ENCODE results near the gene PRKD2. TPM values are rescaled to one million over a fixed set of nuclear protein-coding genes. Genes with fewer than 3 reads are reported as not detected.

Gene PRKD2
- total RNA-seq, 1 experiment from 2014 or later = 45.1 TPM

GRCh38 chr19:46759206-46759605 is 42.3 kb upstream of the PRKD2 start:
- no peaks in the 10 kb centered on the region for H3K36me3 ChIP-seq (ENCODE audit: insufficient read depth, low read length, poor library complexity, severe bottlenecking)
- ChIA-PET POLR2A (ENCODE audit: low non-redundant PET) (no interaction called here), CTCF (no interaction called here)
- H3K9me3 ChIP-seq (ENCODE audit: low read depth, low read length, poor library complexity, severe bottlenecking) = no peaks in the 10 kb centered on the region
- no peak overlapping the region for H3K27ac ChIP-seq (ENCODE audit: low read depth, low read length, poor library complexity, severe bottlenecking)
- H3K27me3 ChIP-seq (replicated peaks; ENCODE audit: insufficient read depth, low read depth, low read length, poor library complexity) = no peaks in the 10 kb centered on the region
- H3K4me3 ChIP-seq (ENCODE audit: low read depth, low read length, poor library complexity, severe bottlenecking) = no peak overlapping the region
- TF ChIP-seq CTCF (conservative IDR thresholded peaks at IDR 0.05; ENCODE audit: low read depth, low read length) (no peak), EZH2 (IDR thresholded peaks at IDR 0.05; ENCODE audit: borderline replicate concordance, low read depth, low read length, poor library complexity, severe bottlenecking) (no peak)
- no peak for DNase-seq (ENCODE audit: low spot score)
- no TSS peak for BruUV-seq (replicated peaks)
- no peaks in the 10 kb centered on the region for H3K4me1 ChIP-seq (ENCODE audit: insufficient read depth, low read length, poor library complexity, severe bottlenecking)
- intact Hi-C loops (cut with micrococcal nuclease; ENCODE audit: unreplicated experiment) = loop anchor here (5.0 kb wide), 1 partner anchor 233 kb away; no protein-coding TSS in a partner anchor

- H3K4me3 ChIP-seq (ENCODE audit: low read depth, low read length, poor library complexity, severe bottlenecking) = no peak overlapping the region
- no peaks in the 10 kb centered on the region for H3K9me3 ChIP-seq (ENCODE audit: low read depth, low read length, poor library complexity, severe bottlenecking)
- no peaks in the 10 kb centered on the region for H3K36me3 ChIP-seq (ENCODE audit: insufficient read depth, low read length, poor library complexity, severe bottlenecking)
- no peak for DNase-seq (ENCODE audit: low spot score)
- H3K27ac ChIP-seq (ENCODE audit: low read depth, low read length, poor library complexity, severe bottlenecking) = no peak overlapping the region
- intact Hi-C loops (cut with micrococcal nuclease; ENCODE audit: unreplicated experiment) = loop anchor here (2.0 to 5.0 kb wide), 2 partner anchors 84 to 236 kb away; no protein-coding TSS in a partner anchor
- TF ChIP-seq EZH2 (IDR thresholded peaks at IDR 0.05; ENCODE audit: borderline replicate concordance, low read depth, low read length, poor library complexity, severe bottlenecking) = no peak
- TF ChIP-seq CTCF (conservative IDR thresholded peaks at IDR 0.05; ENCODE audit: low read depth, low read length) = no peak
- CTCF ChIA-PET = interaction anchor here (0.6 kb wide), 1 partner anchor 156 kb away, joined by 4 read pairs; no protein-coding TSS in a partner anchor
- BruUV-seq (replicated peaks) = no TSS peak
- H3K27me3 ChIP-seq (replicated peaks; ENCODE audit: insufficient read depth, low read depth, low read length, poor library complexity) = no peaks in the 10 kb centered on the region
- POLR2A ChIA-PET (ENCODE audit: low non-redundant PET) = no interaction called here
- no peaks in the 10 kb centered on the region for H3K4me1 ChIP-seq (ENCODE audit: insufficient read depth, low read length, poor library complexity, severe bottlenecking)
These were observed 39.6 kb upstream of the PRKD2 start for GRCh38 chr19:46756544-46756888.

DNA sequence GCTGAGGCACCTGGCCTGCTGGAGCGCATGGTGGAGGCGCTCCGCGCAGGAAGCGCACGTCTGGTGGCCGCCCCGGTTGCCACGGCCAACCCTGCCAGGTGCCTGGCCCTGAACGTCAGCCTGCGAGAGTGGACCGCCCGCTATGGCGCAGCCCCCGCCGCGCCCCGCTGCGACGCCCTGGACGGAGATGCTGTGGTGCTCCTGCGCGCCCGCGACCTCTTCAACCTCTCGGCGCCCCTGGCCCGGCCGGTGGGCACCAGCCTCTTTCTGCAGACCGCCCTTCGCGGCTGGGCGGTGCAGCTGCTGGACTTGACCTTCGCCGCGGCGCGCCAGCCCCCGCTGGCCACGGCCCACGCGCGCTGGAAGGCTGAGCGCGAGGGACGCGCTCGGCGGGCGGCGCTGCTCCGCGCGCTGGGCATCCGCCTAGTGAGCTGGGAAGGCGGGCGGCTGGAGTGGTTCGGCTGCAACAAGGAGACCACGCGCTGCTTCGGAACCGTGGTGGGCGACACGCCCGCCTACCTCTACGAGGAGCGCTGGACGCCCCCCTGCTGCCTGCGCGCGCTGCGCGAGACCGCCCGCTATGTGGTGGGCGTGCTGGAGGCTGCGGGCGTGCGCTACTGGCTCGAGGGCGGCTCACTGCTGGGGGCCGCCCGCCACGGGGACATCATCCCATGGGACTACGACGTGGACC is 39.1 kb upstream of the PRKD2 start:
- DNase-seq (ENCODE audit: low spot score) = no peak
- H3K27ac ChIP-seq (ENCODE audit: low read depth, low read length, poor library complexity, severe bottlenecking) = no peak overlapping the region
- H3K36me3 ChIP-seq (ENCODE audit: insufficient read depth, low read length, poor library complexity, severe bottlenecking) = no peaks in the 10 kb centered on the region
- POLR2A ChIA-PET (ENCODE audit: low non-redundant PET) = no interaction called here
- intact Hi-C loops (cut with micrococcal nuclease; ENCODE audit: unreplicated experiment) = loop anchor here (2.0 to 5.0 kb wide), 2 partner anchors 85 to 236 kb away; no protein-coding TSS in a partner anchor
- H3K4me1 ChIP-seq (ENCODE audit: insufficient read depth, low read length, poor library complexity, severe bottlenecking) = no peaks in the 10 kb centered on the region
- no peaks in the 10 kb centered on the region for H3K27me3 ChIP-seq (replicated peaks; ENCODE audit: insufficient read depth, low read depth, low read length, poor library complexity)
- no peak overlapping the region for H3K4me3 ChIP-seq (ENCODE audit: low read depth, low read length, poor library complexity, severe bottlenecking)
- CTCF ChIA-PET = no interaction called here
- H3K9me3 ChIP-seq (ENCODE audit: low read depth, low read length, poor library complexity, severe bottlenecking) = no peaks in the 10 kb centered on the region
- BruUV-seq (replicated peaks) = no TSS peak
- TF ChIP-seq EZH2 (IDR thresholded peaks at IDR 0.05; ENCODE audit: borderline replicate concordance, low read depth, low read length, poor library complexity, severe bottlenecking) = no peak
- TF ChIP-seq CTCF (conservative IDR thresholded peaks at IDR 0.05; ENCODE audit: low read depth, low read length) = no peak

Data from A673 (cell line).